HepG2 (cell line): ENCODE results near the gene HOXD8. TPM values are rescaled to one million over a fixed set of nuclear protein-coding genes. Genes with fewer than 3 reads are reported as not detected.

Experiments used
- ADNP ChIP-seq: sonication (generic); formaldehyde crosslinking; IDR thresholded peaks from 2 replicates; pipeline ENCODE4 v1.4.0; 2020; ENCODE audit warnings: missing genetic modification reagents
- BCL3 ChIP-seq: sonication (generic); formaldehyde crosslinking; IDR thresholded peaks from 2 replicates; pipeline ENCODE4 v1.5.1; 2020; ENCODE audit warnings: mild to moderate bottlenecking, missing genetic modification reagents, moderate library complexity
- CC2D1A ChIP-seq: sonication (generic); formaldehyde crosslinking; IDR thresholded peaks from 2 replicates; pipeline ENCODE4 v1.8.1; 2023; ENCODE audit warnings: mild to moderate bottlenecking, missing genetic modification reagents
- DDIT3 ChIP-seq: sonication (generic); formaldehyde crosslinking; IDR thresholded peaks from 2 replicates; pipeline ENCODE4 v1.4.0; 2020; ENCODE audit warnings: mild to moderate bottlenecking, missing genetic modification reagents
- HMGA1 ChIP-seq: sonication (generic); formaldehyde crosslinking; conservative IDR thresholded peaks from 2 replicates; pipeline ENCODE4 v1.4.0; 2020; ENCODE audit warnings: missing genetic modification reagents
- JUND ChIP-seq: sonication (generic); formaldehyde crosslinking; IDR thresholded peaks from 2 replicates; pipeline ENCODE4 v1.8.0; 2022; ENCODE audit warnings: mild to moderate bottlenecking, missing genetic modification reagents
- MATR3 ChIP-seq: sonication (generic); formaldehyde crosslinking; IDR thresholded peaks from 2 replicates; pipeline ENCODE4 v1.4.0; 2020; ENCODE audit warnings: missing genetic modification reagents
- NFE2 ChIP-seq: sonication (generic); formaldehyde crosslinking; IDR thresholded peaks from 2 replicates; pipeline ENCODE4 v1.4.0; 2020; ENCODE audit warnings: missing genetic modification reagents
- POLR2G ChIP-seq: fragments of 200-400 bp; formaldehyde crosslinking; IDR thresholded peaks from 2 replicates; pipeline ENCODE4 v1.6.1; 2018; ENCODE audit warnings: mild to moderate bottlenecking, low read depth, low read length, moderate library complexity
- SRSF1 ChIP-seq: fragments of 200-400 bp; formaldehyde crosslinking; optimal IDR thresholded peaks from 2 replicates; pipeline ENCODE3; 2017; ENCODE audit warnings: mild to moderate bottlenecking, low read depth, low read length, moderate library complexity
- ZBTB26 ChIP-seq: IDR thresholded peaks from 2 replicates; pipeline ENCODE4 v1.6.1; 2016; ENCODE audit warnings: missing compliant biosample characterization, missing genetic modification reagents, borderline replicate concordance
- ZBTB33 ChIP-seq: sonication (generic); formaldehyde crosslinking; IDR thresholded peaks from 2 replicates; pipeline ENCODE4 v1.4.0; 2020; ENCODE audit warnings: missing genetic modification reagents
- ZBTB44 ChIP-seq: sonication (generic); formaldehyde crosslinking; IDR thresholded peaks from 2 replicates; pipeline ENCODE4 v1.4.0; 2020; ENCODE audit warnings: missing genetic modification reagents
- ZFP36 ChIP-seq: fragments of 150-350 bp; IDR thresholded peaks from 2 replicates; pipeline ENCODE4 v1.6.1; 2018; ENCODE audit warnings: borderline replicate concordance, low read length, low read depth; ENCODE audit not compliant: partially characterized antibody
- ZFP36L1 ChIP-seq: sonication (generic); formaldehyde crosslinking; IDR thresholded peaks from 2 replicates; pipeline ENCODE4 v1.8.0; 2022; ENCODE audit warnings: mild to moderate bottlenecking, missing genetic modification reagents, moderate library complexity
- ZFP62 ChIP-seq: sonication (generic); formaldehyde crosslinking; IDR thresholded peaks from 2 replicates; pipeline ENCODE4 v1.4.0; 2020; ENCODE audit warnings: missing genetic modification reagents
- ZNF207 ChIP-seq: fragments of 450-650 bp; IDR thresholded peaks from 2 replicates; pipeline ENCODE4 v1.6.1; 2016; ENCODE audit warnings: antibody characterized with exemption, borderline replicate concordance
- ZNF562 ChIP-seq: sonication (generic); formaldehyde crosslinking; IDR thresholded peaks from 2 replicates; pipeline ENCODE4 v1.8.0; 2022; ENCODE audit warnings: missing genetic modification reagents, borderline replicate concordance
- ZNF616 ChIP-seq: sonication (generic); formaldehyde crosslinking; IDR thresholded peaks from 2 replicates; pipeline ENCODE4 v1.5.0; 2020; ENCODE audit warnings: low read depth, mild to moderate bottlenecking, missing genetic modification reagents
- ZNF660 ChIP-seq: sonication (generic); formaldehyde crosslinking; IDR thresholded peaks from 2 replicates; pipeline ENCODE4 v1.5.1; 2020; ENCODE audit warnings: mild to moderate bottlenecking, low read depth, missing genetic modification reagents, borderline replicate concordance
- ZNF772 ChIP-seq: sonication (generic); formaldehyde crosslinking; IDR thresholded peaks from 2 replicates; pipeline ENCODE4 v1.5.0; 2020; ENCODE audit warnings: mild to moderate bottlenecking, missing genetic modification reagents
- ZNF773 ChIP-seq: sonication (generic); formaldehyde crosslinking; IDR thresholded peaks from 2 replicates; pipeline ENCODE4 v1.4.0; 2020; ENCODE audit warnings: missing genetic modification reagents, borderline replicate concordance
- ZNF781 ChIP-seq: sonication (generic); formaldehyde crosslinking; IDR thresholded peaks from 2 replicates; pipeline ENCODE4 v1.5.1; 2020; ENCODE audit warnings: borderline replicate concordance, mild to moderate bottlenecking, missing genetic modification reagents; ENCODE audit errors: not compliant biosample characterization
- polyA plus RNA-seq, 8 experiments: library from polyadenylated mRNA; depleted of rRNA in 3 of 8; stranded (reverse) in 7 of 8; unstranded in 1 of 8; fragments of >200 nt; fragmentation: Illumina TruSeq in 4 of 8; extraction: Trizol in 4 of 8; gene quantifications; 2 replicates each; pipeline versions ENCODE4 v1.2.1 to v1.2.3, GENCODE V29; 2011 to 2016; ENCODE audit warnings: low read depth in 4 of 8, missing spikeins in 1 of 8, mixed read lengths in 1 of 8; ENCODE audit not compliant: insufficient read depth in 1 of 8
- total RNA-seq, 5 experiments: library from RNA; depleted of rRNA; stranded (reverse); fragments of >200 nt; fragmentation: Illumina TruSeq; extraction: Trizol; gene quantifications; 2 replicates each; pipeline ENCODE4 v1.2.3, GENCODE V29; 2016; ENCODE audit warnings: low read depth in 1 of 5

HOXD8 gene
- total and polyA plus RNA-seq, 2 of the 13 experiments (the other 11 are each of a cell fraction or from before 2014, with no cell fraction given), result not detected

DNA sequence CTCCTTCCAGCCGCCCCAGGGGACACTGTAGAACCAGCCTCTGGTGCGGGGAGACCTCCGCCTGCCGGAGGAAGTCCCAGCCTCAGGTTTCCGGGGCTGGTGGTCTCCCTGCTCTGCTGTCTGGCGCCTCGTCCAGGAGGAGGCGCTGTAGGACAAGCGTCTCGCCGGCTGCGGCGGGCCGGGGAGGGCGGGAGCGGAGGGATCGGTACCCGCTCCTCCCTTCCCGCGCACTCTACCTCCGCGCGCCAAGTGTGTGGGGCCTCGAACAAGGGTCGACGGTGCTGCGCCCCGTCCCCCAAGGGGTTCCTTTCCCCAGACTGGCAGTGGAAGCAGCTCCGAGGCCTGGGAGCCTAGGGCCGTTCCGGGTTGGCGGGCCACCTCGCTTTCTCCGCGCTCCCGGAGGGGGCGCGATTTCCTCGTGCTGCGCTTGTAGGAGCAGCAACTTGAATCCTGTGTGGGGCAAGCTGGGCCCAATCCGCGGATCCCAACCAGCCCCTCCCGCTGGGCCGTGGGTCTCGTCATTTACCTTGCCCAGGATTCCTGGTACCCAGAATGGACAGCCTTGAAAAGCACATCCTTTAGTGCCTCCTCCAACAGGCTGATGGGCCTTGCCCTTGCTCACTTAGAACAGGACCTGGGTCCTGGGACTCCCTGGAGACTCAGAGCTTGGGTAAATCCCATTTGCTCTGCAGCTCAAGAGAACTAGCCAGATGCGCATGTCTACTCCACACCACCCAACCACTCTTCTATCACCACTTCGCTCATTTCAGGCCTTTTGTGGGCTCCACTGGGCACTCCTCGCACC, 11.2 kb downstream of the HOXD8 start (continued):
- no peak for TF ChIP-seq ZBTB44 (CRISPR knock-in tag)
- TF ChIP-seq ZFP62 (CRISPR knock-in tag), result no peak
- TF ChIP-seq HMGA1 (CRISPR knock-in tag), result no peak
- TF ChIP-seq DDIT3 (CRISPR knock-in tag), result no peak
- TF ChIP-seq MATR3 (CRISPR knock-in tag), result no peak
- no peak for TF ChIP-seq ADNP
- TF ChIP-seq CC2D1A (CRISPR knock-in tag), result no peak
- no peak; the same call in 1 of the 2 replicates for TF ChIP-seq ZBTB26 (CRISPR knock-in tag)
- no peak for TF ChIP-seq ZNF207
- TF ChIP-seq SRSF1, result peak; percentile 59
- no peak for TF ChIP-seq NFE2 (CRISPR knock-in tag)
- TF ChIP-seq ZNF562 (CRISPR knock-in tag), result no peak
- no peak for TF ChIP-seq ZFP36L1 (CRISPR knock-in tag)
- no peak for TF ChIP-seq ZNF773 (CRISPR knock-in tag)
- peak; percentile 93 for TF ChIP-seq ZNF772
- TF ChIP-seq JUND (CRISPR knock-in tag), result no peak
- no peak for TF ChIP-seq ZNF781 (CRISPR knock-in tag)
- TF ChIP-seq POLR2G, result no peak
- TF ChIP-seq ZFP36, result no peak
- no peak; the same call in 1 of the 2 replicates for TF ChIP-seq ZNF660 (CRISPR knock-in tag)
- peak; percentile 83; the same call in 1 of the 2 replicates for TF ChIP-seq BCL3 (CRISPR knock-in tag)
- TF ChIP-seq ZNF616, result no peak
- TF ChIP-seq ZBTB33 (CRISPR knock-in tag), result peak; percentile 74
